A549 (cell line): Measurements from ENCODE around the gene INF2.

ENCODE experiments used
- CEBPB ChIP-seq, 2 experiments: fragments of >200 bp in 1 of 2; sonication (Bioruptor Twin) in 1 of 2; formaldehyde crosslinking in 1 of 2; IDR thresholded peaks; 2 replicates each; pipeline ENCODE4 v1.6.1; 2012 to 2016
- CTCF ChIP-seq: fragments of >200 bp; sonication (Bioruptor Twin); formaldehyde crosslinking; IDR thresholded peaks from 3 replicates; pipeline ENCODE4 v1.5.1; 2016
- EP300 ChIP-seq, 2 experiments: fragments of >200 bp; sonication (Bioruptor Twin); formaldehyde crosslinking; IDR thresholded peaks; 2 replicates in 1 of 2; 3 replicates in 1 of 2; pipeline ENCODE4 v1.6.1; 2016 to 2017
- HEYL ChIP-seq: fragments of 250-450 bp; sonication (Bioruptor Pico); IDR thresholded peaks from 2 replicates; pipeline ENCODE4 v1.8.0; 2021; ENCODE audit warnings: mild to moderate bottlenecking, moderate library complexity
- JUN ChIP-seq, 2 experiments: fragments of >200 bp; sonication (Bioruptor Twin); formaldehyde crosslinking; IDR thresholded peaks; 2 replicates in 1 of 2; 3 replicates in 1 of 2; pipeline ENCODE4 v1.6.1; 2016 to 2017
- MAX ChIP-seq: IDR thresholded peaks from 2 replicates; pipeline ENCODE4 v1.6.1; 2012
- MAZ ChIP-seq: fragments of 150-350 bp; IDR thresholded peaks from 2 replicates; pipeline ENCODE4 v1.6.1; 2014; ENCODE audit warnings: antibody characterized with exemption, low read depth, low read length, borderline replicate concordance
- MYC ChIP-seq: IDR thresholded peaks from 2 replicates; pipeline ENCODE4 v1.6.1; 2012; ENCODE audit warnings: mild to moderate bottlenecking, inconsistent platforms, low read length, improper control_type of control experiment, borderline replicate concordance
- PBX3 ChIP-seq: IDR thresholded peaks from 2 replicates; pipeline ENCODE4 v1.6.1; 2012
- PHF8 ChIP-seq: fragments of 200-600 bp; sonication (generic); IDR thresholded peaks from 2 replicates; pipeline ENCODE4 v1.6.1; 2016; ENCODE audit warnings: low read depth, mild to moderate bottlenecking, antibody characterized with exemption, moderate library complexity, borderline replicate concordance
- POLR2A ChIP-seq: IDR thresholded peaks from 2 replicates; pipeline ENCODE4 v1.6.1; 2012; ENCODE audit warnings: mild to moderate bottlenecking, low read length
- POLR2AphosphoS2 ChIP-seq: conservative IDR thresholded peaks from 2 replicates; pipeline ENCODE4 v1.6.1; 2012; ENCODE audit warnings: low read length, improper control_type of control experiment, inconsistent platforms

- TF ChIP-seq PHF8 (no peak), JUN (IDR thresholded peaks at IDR 0.05) (no peak), CTCF (no peak), MAX (no peak), EP300 (IDR thresholded peaks at IDR 0.05) (no peak), MAZ (no peak), HEYL (CRISPR knock-in tag) (no peak), CEBPB (IDR thresholded peaks at IDR 0.05) (no peak), POLR2A (no peak), PBX3 (no peak), MYC (no peak), POLR2AphosphoS2 (no peak)
Observed at GRCh38 chr14:104659764-104660523, 29.5 kb upstream of the INF2 start.
